SK-N-MC (cell line): Measurements from ENCODE around the gene MACROD2.

Source experiments
- DNase-seq: peaks from one replicate; pipeline ENCODE4 v3.0.0-alpha.2; 2011; ENCODE audit warnings: low read depth, low spot score
- H3K27ac ChIP-seq: fragments of 200-600 bp; sonication (generic); 2 replicates; pipeline ENCODE4 v1.5.1; 2016; ENCODE audit warnings: mixed run types
- H3K36me3 ChIP-seq: fragments of 200-600 bp; sonication (generic); 2 replicates; pipeline ENCODE4 v1.6.1; 2017; ENCODE audit warnings: antibody characterized with exemption, low read length, mixed read lengths; ENCODE audit not compliant: insufficient read depth
- H3K4me3 ChIP-seq: fragments of 200-600 bp; sonication (generic); 2 replicates; pipeline ENCODE4 v1.5.1; 2016
- H3K9ac ChIP-seq: fragments of 200-600 bp; sonication (generic); 2 replicates; pipeline ENCODE4 v1.8.0; 2017; ENCODE audit warnings: mixed run types, mixed read lengths; ENCODE audit not compliant: insufficient read length
- H3K9me3 ChIP-seq: fragments of 200-600 bp; sonication (generic); 2 replicates; pipeline ENCODE4 v1.6.1; 2017; ENCODE audit warnings: low read depth, mild to moderate bottlenecking, antibody characterized with exemption, low read length, moderate library complexity, mixed read lengths
- EZH2 ChIP-seq: fragments of 200-600 bp; sonication (generic); IDR thresholded peaks from one replicate; pipeline ENCODE4 v1.6.1; 2017; ENCODE audit warnings: antibody characterized with exemption
- FOXP2 ChIP-seq: optimal IDR thresholded peaks from 2 replicates; pipeline ENCODE3; 2011; ENCODE audit warnings: mild to moderate bottlenecking, moderate library complexity; ENCODE audit not compliant: insufficient read depth; ENCODE audit errors: extremely low read length, control extremely low read depth
- POLR2AphosphoS5 ChIP-seq: IDR thresholded peaks from 2 replicates; pipeline ENCODE4 v1.6.1; 2012; ENCODE audit warnings: mild to moderate bottlenecking, low read depth, low read length, borderline replicate concordance

Gene MACROD2

GRCh38 chr20:15440049-15440820 lies 1444.9 kb downstream of the MACROD2 start:
- TF ChIP-seq EZH2 (no peak), POLR2AphosphoS5 (no peak), FOXP2 (no peak)
- Histone ChIP-seq H3K36me3 (no peaks in the 10 kb centered on the region), H3K9ac (no peak overlapping the region), H3K4me3 (no peak overlapping the region), H3K9me3 (no peaks in the 10 kb centered on the region), H3K27ac (no peak overlapping the region)
- no peak for DNase-seq

GRCh38 chr20:15445056-15445840 lies 1449.9 kb downstream of the MACROD2 start:
- Histone ChIP-seq H3K36me3 (no peaks in the 10 kb centered on the region), H3K9me3 (no peaks in the 10 kb centered on the region), H3K4me3 (no peak overlapping the region), H3K9ac (no peak overlapping the region), H3K27ac (no peak overlapping the region)
- TF ChIP-seq POLR2AphosphoS5 = no peak
- no peak for TF ChIP-seq EZH2
- no peak for TF ChIP-seq FOXP2
- no peak for DNase-seq

GRCh38 chr20:15446373-15446772 lies 1451.1 kb downstream of the MACROD2 start:
- TF ChIP-seq POLR2AphosphoS5 (peak; percentile 33; the same call in 1 of the 2 replicates), EZH2 (no peak)
- H3K9me3 ChIP-seq = no peaks in the 10 kb centered on the region
- no peak overlapping the region for H3K9ac ChIP-seq
- no peaks in the 10 kb centered on the region for H3K36me3 ChIP-seq
- H3K27ac ChIP-seq = no peak overlapping the region
- no peak overlapping the region for H3K4me3 ChIP-seq
- DNase-seq = peak; percentile 32

- DNase-seq = no peak
- Histone ChIP-seq H3K4me3 (no peak overlapping the region), H3K9me3 (no peaks in the 10 kb centered on the region), H3K9ac (no peak overlapping the region), H3K36me3 (no peaks in the 10 kb centered on the region), H3K27ac (no peak overlapping the region)
- no peak for TF ChIP-seq EZH2
- TF ChIP-seq FOXP2 = no peak
- no peak for TF ChIP-seq POLR2AphosphoS5
Observed at GRCh38 chr20:15447549-15447948, 1452.2 kb downstream of the MACROD2 start.

GRCh38 chr20:15449061-15449460 lies 1453.7 kb downstream of the MACROD2 start:
- no peak for TF ChIP-seq EZH2
- TF ChIP-seq POLR2AphosphoS5 = no peak
- no peak for TF ChIP-seq FOXP2
- Histone ChIP-seq H3K27ac (no peak overlapping the region), H3K36me3 (no peaks in the 10 kb centered on the region), H3K4me3 (no peak overlapping the region), H3K9ac (no peak overlapping the region), H3K9me3 (no peaks in the 10 kb centered on the region)
- no peak for DNase-seq

- Histone ChIP-seq H3K9me3 (no peaks in the 10 kb centered on the region), H3K4me3 (no peak overlapping the region), H3K36me3 (no peaks in the 10 kb centered on the region), H3K9ac (no peak overlapping the region), H3K27ac (no peak overlapping the region)
- DNase-seq = no peak
- TF ChIP-seq FOXP2 = no peak
- TF ChIP-seq POLR2AphosphoS5 = no peak
- no peak for TF ChIP-seq EZH2
Observed at GRCh38 chr20:15451241-15451640, 1455.9 kb downstream of the MACROD2 start.

- Histone ChIP-seq H3K4me3 (peak overlapping the region; percentile 14; the same call in 1 of the 2 replicates), H3K9ac (no peak overlapping the region), H3K36me3 (no peaks in the 10 kb centered on the region), H3K9me3 (no peaks in the 10 kb centered on the region), H3K27ac (no peak overlapping the region)
- TF ChIP-seq POLR2AphosphoS5 (peak; percentile 52; the same call in 1 of the 2 replicates), EZH2 (no peak), FOXP2 (no peak)
- peak; percentile 76 for DNase-seq
Observed at GRCh38 chr20:15455279-15455678, 1460.0 kb downstream of the MACROD2 start.

GRCh38 chr20:15461938-15462337 lies 1466.6 kb downstream of the MACROD2 start:
- Histone ChIP-seq H3K9me3 (no peaks in the 10 kb centered on the region), H3K9ac (no peak overlapping the region), H3K36me3 (no peaks in the 10 kb centered on the region), H3K4me3 (no peak overlapping the region), H3K27ac (no peak overlapping the region)
- no peak for DNase-seq
- TF ChIP-seq EZH2 (no peak), POLR2AphosphoS5 (no peak), FOXP2 (no peak)
